HUES6 (cell line): ENCODE measurements around the gene NKAIN2.

Experiments used
- H3K27ac ChIP-seq: 2 replicates; pipeline ENCODE4 v1.7.0; 2013; ENCODE audit warnings: low read depth, mild to moderate bottlenecking, low read length, inconsistent platforms
- H3K27me3 ChIP-seq: 2 replicates; pipeline ENCODE4 v1.6.1; 2013; ENCODE audit warnings: low read length; ENCODE audit not compliant: control insufficient read depth, insufficient read depth
- H3K36me3 ChIP-seq: 2 replicates; pipeline ENCODE4 v1.6.1; 2013; ENCODE audit warnings: low read length; ENCODE audit not compliant: control insufficient read depth, insufficient read depth
- H3K4me1 ChIP-seq: 2 replicates; pipeline ENCODE4 v1.6.1; 2013; ENCODE audit warnings: low read length; ENCODE audit not compliant: control insufficient read depth, insufficient read depth
- H3K4me3 ChIP-seq: 2 replicates; pipeline ENCODE4 v1.5.1; 2013; ENCODE audit warnings: low read depth, low read length
- H3K9ac ChIP-seq: one replicate; pipeline ENCODE4 v1.6.1; 2013; ENCODE audit warnings: mild to moderate bottlenecking, low read length
- H3K9me3 ChIP-seq: 2 replicates; pipeline ENCODE4 v1.6.1; 2013; ENCODE audit warnings: low read depth, low read length; ENCODE audit not compliant: control insufficient read depth, insufficient read depth

The NKAIN2 gene

GRCh38 chr6:124796464-124796970 lies 992.9 kb downstream of the NKAIN2 start:
- Histone ChIP-seq H3K27ac (no peak overlapping the region), H3K9me3 (no peaks in the 10 kb centered on the region), H3K9ac (no peak overlapping the region), H3K4me1 (peaks cover 11% of the 10 kb centered on the region; the same call in 1 of the 2 replicates), H3K36me3 (no peaks in the 10 kb centered on the region), H3K4me3 (no peak overlapping the region), H3K27me3 (no peaks in the 10 kb centered on the region)

- no peaks in the 10 kb centered on the region for H3K9me3 ChIP-seq
- H3K27me3 ChIP-seq, result no peaks in the 10 kb centered on the region
- H3K4me1 ChIP-seq, result peaks cover 11% of the 10 kb centered on the region; the same call in 1 of the 2 replicates
- H3K36me3 ChIP-seq, result no peaks in the 10 kb centered on the region
- no peak overlapping the region for H3K27ac ChIP-seq
- no peak overlapping the region for H3K9ac ChIP-seq
- no peak overlapping the region for H3K4me3 ChIP-seq
Measured at GRCh38 chr6:124797224-124797623, 993.6 kb downstream of the NKAIN2 start.

DNA sequence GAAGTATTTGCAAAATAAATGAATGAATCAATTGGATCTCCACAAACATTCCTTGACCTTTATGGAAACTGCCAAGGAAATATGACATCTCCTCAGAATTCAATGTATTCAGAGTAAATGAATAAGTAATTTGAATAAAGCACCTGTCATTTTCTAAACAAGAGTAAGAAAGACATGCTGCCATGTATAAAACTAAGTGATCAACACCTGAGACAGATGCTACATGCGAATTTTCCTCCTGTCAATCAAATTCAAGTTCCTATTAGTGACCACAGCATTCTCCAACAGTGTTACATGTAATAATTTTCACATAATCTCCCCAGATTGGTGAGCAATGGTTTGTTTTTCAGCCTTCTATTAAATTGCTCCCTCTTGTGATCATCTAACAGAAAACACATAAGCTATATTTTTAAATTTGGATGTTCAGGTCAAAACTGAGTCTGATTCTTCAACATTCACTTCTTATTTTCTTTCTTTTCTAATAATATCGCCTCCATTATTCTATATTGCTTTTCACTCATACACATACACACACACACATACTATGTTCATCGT lies 995.4 kb downstream of the NKAIN2 start:
- Histone ChIP-seq H3K9ac (no peak overlapping the region), H3K27me3 (no peaks in the 10 kb centered on the region), H3K9me3 (peaks cover 3% of the 10 kb centered on the region; the same call in 1 of the 2 replicates), H3K4me1 (peaks cover 11% of the 10 kb centered on the region; the same call in 1 of the 2 replicates), H3K36me3 (no peaks in the 10 kb centered on the region), H3K4me3 (no peak overlapping the region), H3K27ac (no peak overlapping the region)

DNA sequence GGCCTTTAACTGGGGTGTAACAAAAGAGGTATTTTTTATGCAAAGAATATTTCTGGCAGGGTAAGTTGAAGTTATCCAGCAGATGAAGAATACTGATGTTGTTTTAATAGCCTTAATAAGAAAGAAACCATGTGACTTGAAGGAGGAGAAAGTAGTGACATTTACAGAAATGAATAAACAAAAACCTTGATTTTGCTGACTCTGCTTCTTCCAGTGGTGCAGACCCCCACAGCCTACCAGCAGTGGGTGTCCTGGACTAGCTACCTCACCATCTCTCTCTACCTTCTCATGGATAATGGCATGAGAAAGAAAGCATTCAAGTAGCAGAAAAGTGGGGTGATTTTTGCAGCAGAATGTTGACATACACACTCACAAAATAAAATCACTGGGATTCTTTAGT lies 996.0 kb downstream of the NKAIN2 start:
- no peak overlapping the region for H3K9ac ChIP-seq
- H3K9me3 ChIP-seq, result peaks cover 4% of the 10 kb centered on the region; the same call in 1 of the 2 replicates
- H3K4me1 ChIP-seq, result peaks cover 11% of the 10 kb centered on the region; the same call in 1 of the 2 replicates
- H3K27ac ChIP-seq, result no peak overlapping the region
- H3K27me3 ChIP-seq, result no peaks in the 10 kb centered on the region
- H3K36me3 ChIP-seq, result no peaks in the 10 kb centered on the region
- no peak overlapping the region for H3K4me3 ChIP-seq

DNA sequence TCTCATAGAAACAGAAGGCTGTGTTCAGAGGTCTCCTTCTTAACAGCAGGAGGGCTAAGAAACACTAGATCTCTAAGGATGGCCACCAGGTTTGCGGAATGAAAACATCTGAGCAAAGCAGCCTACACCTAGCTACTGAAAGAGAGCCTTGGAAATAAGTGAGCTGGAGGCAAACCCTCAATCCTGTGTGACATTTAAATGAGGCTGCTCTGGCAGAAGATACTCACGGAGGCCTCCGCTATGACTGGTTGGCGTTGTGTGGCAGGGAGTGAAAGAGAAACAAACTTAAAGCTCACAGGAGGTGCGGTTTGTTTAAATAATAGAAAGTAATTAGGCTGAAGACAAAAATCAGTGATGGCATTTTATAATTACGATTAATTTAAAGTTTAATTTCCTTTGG lies 996.6 kb downstream of the NKAIN2 start:
- H3K9me3 ChIP-seq, result peaks cover 4% of the 10 kb centered on the region; the same call in 1 of the 2 replicates
- no peaks in the 10 kb centered on the region for H3K27me3 ChIP-seq
- peaks cover 11% of the 10 kb centered on the region; the same call in 1 of the 2 replicates for H3K4me1 ChIP-seq
- no peak overlapping the region for H3K9ac ChIP-seq
- H3K4me3 ChIP-seq, result no peak overlapping the region
- H3K36me3 ChIP-seq, result no peaks in the 10 kb centered on the region
- H3K27ac ChIP-seq, result no peak overlapping the region

DNA sequence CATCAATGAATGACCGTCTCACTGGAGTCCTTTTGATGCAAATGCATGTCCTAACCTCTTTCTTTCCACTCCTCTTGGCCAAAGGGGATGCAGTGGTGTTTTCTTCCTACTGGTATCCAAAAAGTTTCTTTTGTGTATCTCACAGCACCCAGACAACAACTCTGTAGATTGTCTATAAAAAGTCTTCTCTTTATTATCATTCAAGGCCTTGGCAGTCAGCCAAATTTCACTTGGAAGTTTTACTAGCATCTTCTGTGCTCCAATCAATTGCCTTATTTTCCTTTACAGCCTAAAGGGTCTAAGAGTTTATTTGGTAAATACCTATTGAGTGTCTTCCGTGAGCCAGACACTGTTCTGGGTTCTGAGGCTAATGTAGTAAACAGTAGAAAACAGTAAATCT lies 1008.4 kb downstream of the NKAIN2 start:
- no peaks in the 10 kb centered on the region for H3K36me3 ChIP-seq
- no peaks in the 10 kb centered on the region for H3K27me3 ChIP-seq
- H3K4me1 ChIP-seq, result no peaks in the 10 kb centered on the region
- H3K27ac ChIP-seq, result no peak overlapping the region
- H3K9ac ChIP-seq, result no peak overlapping the region
- no peaks in the 10 kb centered on the region for H3K9me3 ChIP-seq
- H3K4me3 ChIP-seq, result no peak overlapping the region

DNA sequence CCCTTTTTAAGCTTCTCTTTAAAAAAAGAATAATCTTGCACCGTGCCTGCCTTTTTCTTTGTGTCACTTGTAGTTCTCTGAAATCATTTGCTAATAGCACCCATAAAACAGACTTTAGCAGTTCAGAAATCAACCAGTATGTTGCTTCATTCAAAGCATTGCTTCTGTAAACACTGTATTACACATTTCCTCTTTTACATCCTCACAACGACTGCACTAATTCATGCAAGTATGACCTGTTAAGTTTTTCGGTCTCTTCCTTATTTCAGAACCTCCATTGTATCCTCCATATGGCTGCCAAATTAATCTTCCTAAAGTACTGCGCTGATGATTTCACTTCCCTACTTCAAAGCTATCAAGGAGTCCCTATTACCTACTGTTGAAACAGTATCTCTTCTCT lies 1015.7 kb downstream of the NKAIN2 start:
- Histone ChIP-seq H3K9ac (no peak overlapping the region), H3K36me3 (no peaks in the 10 kb centered on the region), H3K27me3 (no peaks in the 10 kb centered on the region), H3K4me3 (no peak overlapping the region), H3K4me1 (no peaks in the 10 kb centered on the region), H3K9me3 (peaks cover 5% of the 10 kb centered on the region; the same call in 1 of the 2 replicates), H3K27ac (no peak overlapping the region)

DNA sequence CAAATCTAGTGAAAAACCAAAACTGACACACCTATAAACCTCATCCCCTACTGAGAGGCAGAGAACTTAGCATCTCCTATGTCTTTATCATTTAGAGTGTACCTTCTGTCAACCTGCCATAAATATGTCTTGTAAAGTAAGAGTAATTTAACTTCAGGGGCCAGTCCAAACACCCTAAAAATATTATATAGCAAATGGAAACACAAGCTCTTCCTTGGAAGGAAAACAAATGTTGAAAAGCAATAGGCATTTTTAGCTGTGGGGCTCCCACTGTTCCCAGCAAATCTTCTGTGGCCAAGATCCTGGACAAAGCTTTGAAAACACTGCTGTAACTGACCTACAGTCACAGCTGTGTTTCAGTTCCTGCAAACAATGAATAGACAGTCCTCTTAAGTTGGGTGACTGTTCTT lies 1018.5 kb downstream of the NKAIN2 start:
- Histone ChIP-seq H3K27me3 (no peaks in the 10 kb centered on the region), H3K27ac (no peak overlapping the region), H3K4me1 (no peaks in the 10 kb centered on the region), H3K9me3 (peaks cover 5% of the 10 kb centered on the region; the same call in 1 of the 2 replicates), H3K4me3 (no peak overlapping the region), H3K9ac (no peak overlapping the region), H3K36me3 (no peaks in the 10 kb centered on the region)

GRCh38 chr6:124822721-124823120 lies 1019.1 kb downstream of the NKAIN2 start:
- H3K27me3 ChIP-seq, result no peaks in the 10 kb centered on the region
- no peak overlapping the region for H3K9ac ChIP-seq
- no peaks in the 10 kb centered on the region for H3K4me1 ChIP-seq
- no peaks in the 10 kb centered on the region for H3K36me3 ChIP-seq
- peaks cover 5% of the 10 kb centered on the region; the same call in 1 of the 2 replicates for H3K9me3 ChIP-seq
- no peak overlapping the region for H3K27ac ChIP-seq
- no peak overlapping the region for H3K4me3 ChIP-seq

DNA sequence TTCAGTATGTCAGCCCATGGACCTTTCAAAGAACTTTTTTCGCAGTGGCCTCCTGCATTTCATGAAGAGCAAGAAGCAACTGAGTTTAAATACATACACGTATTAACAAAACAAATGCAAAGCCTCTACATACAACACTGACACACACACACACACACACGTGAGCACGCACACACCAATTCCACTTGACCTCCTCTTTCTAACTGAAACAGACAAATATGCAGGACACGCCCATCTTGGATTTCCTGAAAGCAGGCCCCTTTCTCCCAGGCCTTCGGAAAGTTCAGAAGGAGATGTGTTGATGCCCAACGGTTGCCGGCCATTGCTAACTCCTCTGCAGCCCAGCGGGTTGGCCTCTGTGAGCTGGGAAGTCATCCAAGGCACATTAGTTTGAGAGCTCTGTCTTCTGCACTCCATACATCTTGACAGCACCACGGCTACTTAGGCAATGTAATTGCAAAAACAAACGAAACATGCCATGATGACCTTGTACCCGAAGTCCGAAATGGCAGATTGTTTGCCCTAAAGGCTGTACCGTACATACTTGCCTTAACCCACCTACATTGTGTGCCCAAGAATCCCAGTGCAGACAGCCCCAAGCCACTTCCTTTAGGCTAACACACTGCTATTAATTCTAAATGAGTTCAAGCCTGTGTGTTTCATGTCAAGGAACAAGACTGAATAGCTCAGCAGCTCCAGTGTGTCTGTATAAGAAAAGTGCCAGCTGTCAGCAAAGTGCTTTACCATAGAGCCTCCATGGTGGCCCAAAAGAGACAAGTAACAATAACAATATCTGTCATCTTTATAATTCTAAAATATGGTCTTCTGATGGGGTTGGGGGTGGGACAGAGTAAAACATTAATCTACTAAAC lies 1019.8 kb downstream of the NKAIN2 start:
- Histone ChIP-seq H3K4me1 (no peaks in the 10 kb centered on the region), H3K27me3 (no peaks in the 10 kb centered on the region), H3K27ac (no peak overlapping the region), H3K9me3 (peaks cover 5% of the 10 kb centered on the region; the same call in 1 of the 2 replicates), H3K4me3 (no peak overlapping the region), H3K9ac (no peak overlapping the region), H3K36me3 (no peaks in the 10 kb centered on the region)

GRCh38 chr6:124825564-124825963 lies 1021.9 kb downstream of the NKAIN2 start:
- Histone ChIP-seq H3K9me3 (peaks cover 3% of the 10 kb centered on the region; the same call in 1 of the 2 replicates), H3K27ac (no peak overlapping the region), H3K4me3 (no peak overlapping the region), H3K4me1 (no peaks in the 10 kb centered on the region), H3K9ac (no peak overlapping the region), H3K27me3 (no peaks in the 10 kb centered on the region), H3K36me3 (no peaks in the 10 kb centered on the region)
